Upper lobe of left lung (tissue), 4 donors: ENCODE data around the gene PCSK2.

ENCODE experiments used
- EP300 ChIP-seq, 4 donors: sonication (generic); formaldehyde crosslinking; IDR thresholded peaks; one replicate each; pipeline ENCODE4 v1.5.1; 2017; ENCODE audit warnings: antibody characterized with exemption in 4 of 4, control low read depth in 2 of 4
- POLR2A ChIP-seq, 4 donors: fragments of 450-650 bp; IDR thresholded peaks; one replicate each; pipeline ENCODE4 v1.5.1; 2016 to 2017; ENCODE audit warnings: antibody characterized with exemption in 4 of 4, mild to moderate bottlenecking in 2 of 4
- POLR2AphosphoS5 ChIP-seq, 2 donors: sonication (generic); formaldehyde crosslinking; IDR thresholded peaks; one replicate each; pipeline ENCODE4 v1.5.1; 2017; ENCODE audit warnings: antibody characterized with exemption in 2 of 2
- TF ChIP-seq, protein P1 (sequence below), 6 experiments: fragments of 450-650 bp in 4 of 6; fragments of 200-600 bp in 2 of 6; sonication (generic) in 2 of 6; IDR thresholded peaks; one replicate each; pipeline ENCODE4 v1.5.1; 2016 to 2019; ENCODE audit warnings: antibody characterized with exemption in 6 of 6

DNA sequence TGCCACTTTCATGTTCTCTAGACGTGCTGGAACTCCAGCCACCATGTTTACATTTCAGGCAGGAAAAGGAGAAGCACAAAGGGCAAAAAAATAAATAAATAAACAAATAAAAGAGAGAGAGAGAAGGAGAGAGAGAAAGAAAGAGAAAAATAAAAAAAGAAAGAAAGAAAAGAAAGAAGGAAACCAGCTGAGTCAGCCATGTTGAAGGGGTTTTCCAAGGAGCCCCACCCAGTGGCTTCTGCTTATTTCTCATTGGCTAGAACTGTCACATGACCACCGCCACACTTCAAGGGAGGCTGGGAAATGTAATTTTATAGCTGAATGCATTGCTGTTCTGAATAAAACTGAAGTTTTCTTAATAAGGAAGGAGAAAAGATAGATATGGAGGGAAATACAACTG lies 233.3 kb downstream of the PCSK2 start:
- TF ChIP-seq, protein P1, sequence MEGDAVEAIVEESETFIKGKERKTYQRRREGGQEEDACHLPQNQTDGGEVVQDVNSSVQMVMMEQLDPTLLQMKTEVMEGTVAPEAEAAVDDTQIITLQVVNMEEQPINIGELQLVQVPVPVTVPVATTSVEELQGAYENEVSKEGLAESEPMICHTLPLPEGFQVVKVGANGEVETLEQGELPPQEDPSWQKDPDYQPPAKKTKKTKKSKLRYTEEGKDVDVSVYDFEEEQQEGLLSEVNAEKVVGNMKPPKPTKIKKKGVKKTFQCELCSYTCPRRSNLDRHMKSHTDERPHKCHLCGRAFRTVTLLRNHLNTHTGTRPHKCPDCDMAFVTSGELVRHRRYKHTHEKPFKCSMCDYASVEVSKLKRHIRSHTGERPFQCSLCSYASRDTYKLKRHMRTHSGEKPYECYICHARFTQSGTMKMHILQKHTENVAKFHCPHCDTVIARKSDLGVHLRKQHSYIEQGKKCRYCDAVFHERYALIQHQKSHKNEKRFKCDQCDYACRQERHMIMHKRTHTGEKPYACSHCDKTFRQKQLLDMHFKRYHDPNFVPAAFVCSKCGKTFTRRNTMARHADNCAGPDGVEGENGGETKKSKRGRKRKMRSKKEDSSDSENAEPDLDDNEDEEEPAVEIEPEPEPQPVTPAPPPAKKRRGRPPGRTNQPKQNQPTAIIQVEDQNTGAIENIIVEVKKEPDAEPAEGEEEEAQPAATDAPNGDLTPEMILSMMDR (IDR thresholded peaks at IDR 0.05) = no peak
- no peak for TF ChIP-seq POLR2A (IDR thresholded peaks at IDR 0.05)
- TF ChIP-seq POLR2AphosphoS5 (IDR thresholded peaks at IDR 0.05) = no peak
- no peak for TF ChIP-seq EP300 (IDR thresholded peaks at IDR 0.05)
